Measurements from ENCODE around the gene FAM110D. TPM values are rescaled to one million over a fixed set of nuclear protein-coding genes. Genes with fewer than 3 reads are reported as not detected.

The FAM110D gene
- total RNA-seq, 1 experiment from 2014 or later = 0.55 TPM

- no peak for TF ChIP-seq CBFB (CRISPR knock-in tag; IDR thresholded peaks at IDR 0.05; ENCODE audit: low read depth)
- no peak for TF ChIP-seq FOXJ3 (CRISPR knock-in tag; IDR thresholded peaks at IDR 0.05; ENCODE audit: borderline replicate concordance)
- TF ChIP-seq TEAD1 (CRISPR knock-in tag; IDR thresholded peaks at IDR 0.05) = peak; percentile 91; the same call in 1 of the 2 replicates
- no peak for TF ChIP-seq NR1H2 (CRISPR knock-in tag; IDR thresholded peaks at IDR 0.05)
- TF ChIP-seq SMAD3 (CRISPR knock-in tag; IDR thresholded peaks at IDR 0.05; ENCODE audit: borderline replicate concordance) = no peak
- TF ChIP-seq ZSCAN18 (CRISPR knock-in tag; IDR thresholded peaks at IDR 0.05) = no peak
- TF ChIP-seq RELA (CRISPR knock-in tag; IDR thresholded peaks at IDR 0.05; ENCODE audit: borderline replicate concordance) = 0 out of 2 replicates have a peak, but pooled peaks have one; percentile 31
- peak; percentile 66; the same call in 1 of the 2 replicates for TF ChIP-seq SP1 (CRISPR knock-in tag; conservative IDR thresholded peaks at IDR 0.05)
- no peak for TF ChIP-seq AFF4 (CRISPR knock-in tag; IDR thresholded peaks at IDR 0.05; ENCODE audit: borderline replicate concordance)
- TF ChIP-seq ETV6 (CRISPR knock-in tag; IDR thresholded peaks at IDR 0.05) = peak; percentile 94
- TF ChIP-seq ZNF317 (CRISPR knock-in tag; IDR thresholded peaks at IDR 0.05; ENCODE audit: borderline replicate concordance, low read depth) = 0 out of 2 replicates have a peak, but pooled peaks have one; percentile 30
- TF ChIP-seq NFYB (CRISPR knock-in tag; conservative IDR thresholded peaks at IDR 0.05; ENCODE audit: low read depth) = 0 out of 2 replicates have a peak, but pooled peaks have one; percentile 30
- TF ChIP-seq MAX (CRISPR knock-in tag; IDR thresholded peaks at IDR 0.05) = peak; percentile 98
- peak; percentile 92 for TF ChIP-seq MYBL2 (CRISPR knock-in tag; IDR thresholded peaks at IDR 0.05)
- TF ChIP-seq CDX4 (CRISPR knock-in tag; IDR thresholded peaks at IDR 0.05; ENCODE audit: borderline replicate concordance) = no peak
- no peak for TF ChIP-seq ZNF532 (CRISPR knock-in tag; IDR thresholded peaks at IDR 0.05; ENCODE audit: borderline replicate concordance)
- no peak for TF ChIP-seq ATF6 (CRISPR knock-in tag; IDR thresholded peaks at IDR 0.05)
- peak; percentile 58; the same call in 1 of the 2 replicates for TF ChIP-seq ZNF423 (CRISPR knock-in tag; IDR thresholded peaks at IDR 0.05)
- no peak for TF ChIP-seq EMX1 (CRISPR knock-in tag; IDR thresholded peaks at IDR 0.05)
- TF ChIP-seq IRF1 (CRISPR knock-in tag; IDR thresholded peaks at IDR 0.05) = peak; percentile 91
- TF ChIP-seq KAT7 (CRISPR knock-in tag; IDR thresholded peaks at IDR 0.05; ENCODE audit: borderline replicate concordance) = 0 out of 2 replicates have a peak, but pooled peaks have one; percentile 71
- TF ChIP-seq ELF4 (CRISPR knock-in tag; IDR thresholded peaks at IDR 0.05; ENCODE audit: low read depth) = peak; percentile 87; the same call in 1 of the 2 replicates
- TF ChIP-seq ZBTB43 (CRISPR knock-in tag; IDR thresholded peaks at IDR 0.05) = 0 out of 2 replicates have a peak, but pooled peaks have one; percentile 67
Observed at GRCh38 chr1:26161415-26162219, 2.7 kb downstream of the FAM110D start (continued).
